DND-41 (cell line): ENCODE measurements around the gene RASA2.

Source experiments
- ATAC-seq: fragments of 200-7000 bp; cut with Tn5 transposase; 3 replicates; pipeline ENCODE4 v1.9.1; 2021; ENCODE audit warnings: low read depth; ENCODE audit not compliant: insufficient read depth
- DNase-seq: peaks from one replicate; pipeline ENCODE4 v3.0.0-alpha.2; 2020
- H2AFZ ChIP-seq: 2 replicates; pipeline ENCODE4 v1.6.0; 2012; ENCODE audit warnings: low read depth, low read length
- H3K27ac ChIP-seq: 2 replicates; pipeline ENCODE4 v1.5.1; 2012; ENCODE audit warnings: low read length, inconsistent platforms
- H3K27me3 ChIP-seq: fragments of 200-600 bp; sonication (generic); 2 replicates; pipeline ENCODE4 v1.6.0; 2012; ENCODE audit warnings: low read length, mild to moderate bottlenecking, inconsistent platforms; ENCODE audit not compliant: insufficient read depth, poor library complexity
- H3K36me3 ChIP-seq: 2 replicates; pipeline ENCODE4 v1.5.1; 2012; ENCODE audit warnings: low read length, inconsistent platforms; ENCODE audit not compliant: insufficient read depth
- H3K4me1 ChIP-seq: 2 replicates; pipeline ENCODE4 v1.5.1; 2012; ENCODE audit warnings: mild to moderate bottlenecking, low read length; ENCODE audit not compliant: insufficient read depth
- H3K4me2 ChIP-seq: 2 replicates; pipeline ENCODE4 v1.6.0; 2012; ENCODE audit warnings: mild to moderate bottlenecking, moderate library complexity, low read length, inconsistent platforms; ENCODE audit not compliant: insufficient read depth
- H3K4me3 ChIP-seq, 2 experiments: fragments of 200-600 bp in 1 of 2; shearing (Covaris generic) in 1 of 2; 2 replicates each; pipeline ENCODE4 v1.5.1; 2012 to 2016; ENCODE audit warnings: inconsistent platforms in 2 of 2, low read length in 2 of 2, mild to moderate bottlenecking in 2 of 2, low read depth in 1 of 2, moderate library complexity in 1 of 2
- H3K79me2 ChIP-seq: 2 replicates; pipeline ENCODE4 v1.6.0; 2012; ENCODE audit warnings: low read length, inconsistent platforms; ENCODE audit not compliant: insufficient read depth
- H3K9ac ChIP-seq: 2 replicates; pipeline ENCODE4 v1.6.0; 2012; ENCODE audit warnings: low read depth, mild to moderate bottlenecking, inconsistent platforms, low read length, moderate library complexity
- H3K9me3 ChIP-seq: 2 replicates; pipeline ENCODE4 v1.5.1; 2012; ENCODE audit warnings: low read length, moderate library complexity, mild to moderate bottlenecking, inconsistent platforms; ENCODE audit not compliant: insufficient read depth, severe bottlenecking
- H4K20me1 ChIP-seq: 2 replicates; pipeline ENCODE4 v1.6.0; 2012; ENCODE audit warnings: low read length; ENCODE audit not compliant: insufficient read depth
- CTCF ChIP-seq: IDR thresholded peaks from 2 replicates; pipeline ENCODE4 v1.5.1; 2012; ENCODE audit warnings: borderline replicate concordance, low read length, moderate library complexity, mild to moderate bottlenecking; ENCODE audit not compliant: poor library complexity, severe bottlenecking; ENCODE audit errors: extremely low read depth
- EZH2 ChIP-seq: IDR thresholded peaks from 3 replicates; pipeline ENCODE4 v1.6.1; 2012; ENCODE audit warnings: borderline replicate concordance, low read depth, mild to moderate bottlenecking, moderate library complexity, low read length, inconsistent platforms; ENCODE audit not compliant: severe bottlenecking

RASA2 gene

GRCh38 chr3:141514382-141514781 is 27.6 kb downstream of the RASA2 start:
- no peak overlapping the region for H3K4me3 ChIP-seq
- H3K36me3 ChIP-seq, result peaks cover 79% of the 10 kb centered on the region
- peaks cover 59% of the 10 kb centered on the region for H3K79me2 ChIP-seq
- TF ChIP-seq CTCF (no peak), EZH2 (no peak)
- H4K20me1 ChIP-seq, result peaks cover 19% of the 10 kb centered on the region; the same call in 1 of the 2 replicates
- H3K27ac ChIP-seq, result no peak overlapping the region
- no peaks in the 10 kb centered on the region for H3K27me3 ChIP-seq
- no peak for ATAC-seq
- H3K4me1 ChIP-seq, result no peaks in the 10 kb centered on the region
- no peak overlapping the region for H3K9ac ChIP-seq
- H3K9me3 ChIP-seq, result no peaks in the 10 kb centered on the region
- no peak overlapping the region for H3K4me2 ChIP-seq
- DNase-seq, result no peak
- H2AFZ ChIP-seq, result no peak overlapping the region

- H3K4me3 ChIP-seq, result no peak overlapping the region
- H3K79me2 ChIP-seq, result peaks cover 53% of the 10 kb centered on the region
- H3K36me3 ChIP-seq, result peaks cover 77% of the 10 kb centered on the region
- no peaks in the 10 kb centered on the region for H3K9me3 ChIP-seq
- TF ChIP-seq EZH2 (no peak), CTCF (no peak)
- peaks cover 16% of the 10 kb centered on the region; the same call in 1 of the 2 replicates for H4K20me1 ChIP-seq
- H3K27ac ChIP-seq, result no peak overlapping the region
- H2AFZ ChIP-seq, result no peak overlapping the region
- no peaks in the 10 kb centered on the region for H3K27me3 ChIP-seq
- H3K9ac ChIP-seq, result no peak overlapping the region
- ATAC-seq, result no peak
- no peaks in the 10 kb centered on the region for H3K4me1 ChIP-seq
- H3K4me2 ChIP-seq, result no peak overlapping the region
- no peak for DNase-seq
Measured at GRCh38 chr3:141519587-141519986, 32.8 kb downstream of the RASA2 start.

GRCh38 chr3:141521781-141522180 is 35.0 kb downstream of the RASA2 start:
- H3K4me2 ChIP-seq, result no peak overlapping the region
- no peaks in the 10 kb centered on the region for H3K9me3 ChIP-seq
- H2AFZ ChIP-seq, result no peak overlapping the region
- peaks cover 67% of the 10 kb centered on the region for H3K79me2 ChIP-seq
- H4K20me1 ChIP-seq, result peaks cover 16% of the 10 kb centered on the region; the same call in 1 of the 2 replicates
- no peak overlapping the region for H3K4me3 ChIP-seq
- TF ChIP-seq EZH2 (no peak), CTCF (no peak)
- no peak overlapping the region for H3K9ac ChIP-seq
- no peaks in the 10 kb centered on the region for H3K27me3 ChIP-seq
- DNase-seq (no peak), ATAC-seq (no peak)
- no peaks in the 10 kb centered on the region for H3K4me1 ChIP-seq
- H3K36me3 ChIP-seq, result peaks cover 73% of the 10 kb centered on the region
- H3K27ac ChIP-seq, result no peak overlapping the region
